GM21526 (cell line): Measurements from ENCODE around the gene ADH1A.
"Not testable (repeated sequence)": the region's sequence is repeated elsewhere in the genome, so short reads cannot be mapped to it uniquely, and the experiment has no call there.

Source experiments
- ATAC-seq: cut with Tn5 transposase; IDR thresholded peaks from one replicate; pipeline ENCODE4 v1.9.1; 2021; ENCODE audit warnings: moderate library complexity; ENCODE audit not compliant: unreplicated experiment, low FRiP score

The ADH1A gene

GRCh38 chr4:99282731-99283130 is 8.1 kb downstream of the ADH1A start:
- ATAC-seq: no peak

DNA sequence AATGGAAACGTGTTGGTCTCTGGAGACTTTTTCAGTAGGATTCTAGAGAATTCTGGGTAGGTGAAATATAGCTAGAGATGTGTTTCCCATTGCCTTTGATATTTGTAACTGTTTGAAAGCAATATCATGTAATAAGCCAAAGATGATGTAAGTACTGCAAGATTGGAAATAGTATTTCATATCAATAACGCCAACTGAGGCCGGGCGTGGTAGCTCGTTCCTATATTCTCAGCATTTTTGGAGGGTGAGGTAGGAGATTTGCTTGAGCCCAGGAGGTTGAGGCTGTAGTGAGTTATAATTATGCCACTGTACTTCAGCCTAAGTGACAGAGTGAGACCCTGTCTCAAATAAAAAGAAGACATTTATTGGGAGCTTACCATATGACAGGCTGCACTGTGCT is 9.5 kb downstream of the ADH1A start:
- no peak for ATAC-seq

- no peak for ATAC-seq
Measured at GRCh38 chr4:99276417-99276816, 14.4 kb downstream of the ADH1A start.

DNA sequence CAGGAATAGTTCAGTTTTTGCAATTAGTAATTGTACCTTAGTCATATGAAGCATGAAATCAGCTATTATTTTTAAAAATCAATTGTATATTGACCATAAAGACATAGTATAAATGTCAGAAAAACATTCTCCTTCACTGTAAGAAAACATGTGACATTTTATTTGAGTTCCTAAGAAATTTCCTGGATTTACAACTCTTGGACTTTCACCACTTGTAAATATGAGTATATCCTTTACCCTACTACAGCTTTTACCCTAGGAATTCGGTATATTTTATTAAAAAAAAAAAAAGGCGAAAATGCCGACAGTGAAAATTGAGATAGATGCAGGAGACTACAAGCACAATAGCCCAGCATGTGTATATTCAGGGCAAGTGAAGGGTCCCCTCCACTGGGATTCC is 14.9 kb downstream of the ADH1A start:
- no peak for ATAC-seq

- ATAC-seq: no peak
Measured at GRCh38 chr4:99275050-99275449, 15.7 kb downstream of the ADH1A start.

DNA sequence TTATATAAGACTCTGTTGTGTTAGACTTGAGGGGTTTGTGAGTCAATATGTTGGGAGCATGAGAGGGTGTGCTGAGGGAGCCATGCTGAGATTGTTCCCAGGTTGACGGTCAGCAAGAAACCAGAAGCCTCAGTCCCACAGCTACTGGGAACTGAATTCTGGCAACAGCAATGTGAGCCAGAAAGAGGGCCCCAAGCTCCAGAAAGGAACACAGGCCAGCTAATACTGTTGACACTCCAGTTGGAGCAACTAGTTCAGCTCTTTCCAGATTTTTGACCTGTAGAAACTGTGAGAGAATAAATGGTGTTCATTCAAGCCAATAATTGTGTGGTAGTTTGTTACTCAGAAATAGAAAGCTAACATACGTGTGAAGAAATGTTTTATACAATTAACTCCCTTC is 17.1 kb downstream of the ADH1A start:
- ATAC-seq: no peak

DNA sequence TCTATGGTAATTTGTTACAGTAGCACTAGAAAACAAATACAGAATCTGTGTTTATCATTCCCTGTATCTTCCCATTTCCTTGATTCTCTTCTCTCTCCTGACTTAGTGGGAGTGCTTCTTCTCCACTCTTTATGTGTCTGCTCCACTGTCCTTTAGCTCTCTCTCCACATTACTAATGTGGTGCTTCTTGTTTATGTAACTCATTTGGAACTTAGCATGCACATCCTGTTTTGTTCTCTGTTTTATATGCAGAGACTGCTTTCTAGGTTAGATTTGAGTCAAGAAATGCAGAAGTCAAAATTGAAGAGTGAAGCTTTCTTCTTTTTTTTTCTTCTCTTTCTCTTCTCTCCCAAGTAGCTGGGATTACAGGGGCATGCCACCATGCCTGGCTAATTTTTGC is 25.9 kb downstream of the ADH1A start:
- ATAC-seq: no peak

DNA sequence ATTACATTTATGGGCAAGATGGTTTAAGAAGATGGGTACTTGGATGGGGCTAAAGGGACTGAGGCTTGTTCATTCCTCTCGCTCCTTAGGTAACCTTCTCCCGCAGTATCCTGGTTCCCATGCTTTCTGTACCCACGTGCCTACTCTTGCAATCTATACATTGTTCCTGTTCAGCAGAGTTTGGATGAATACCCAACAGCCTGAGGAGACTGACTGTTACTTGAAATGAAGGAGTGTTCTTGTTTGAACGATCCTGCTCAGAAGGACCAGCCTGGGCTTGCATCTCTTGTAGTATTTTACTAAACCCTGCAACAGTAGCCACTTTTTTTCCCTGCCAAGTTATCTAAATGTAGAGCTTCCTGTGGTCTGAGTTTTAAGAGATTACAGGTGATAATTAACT is 38.0 kb downstream of the ADH1A start:
- ATAC-seq: no peak

DNA sequence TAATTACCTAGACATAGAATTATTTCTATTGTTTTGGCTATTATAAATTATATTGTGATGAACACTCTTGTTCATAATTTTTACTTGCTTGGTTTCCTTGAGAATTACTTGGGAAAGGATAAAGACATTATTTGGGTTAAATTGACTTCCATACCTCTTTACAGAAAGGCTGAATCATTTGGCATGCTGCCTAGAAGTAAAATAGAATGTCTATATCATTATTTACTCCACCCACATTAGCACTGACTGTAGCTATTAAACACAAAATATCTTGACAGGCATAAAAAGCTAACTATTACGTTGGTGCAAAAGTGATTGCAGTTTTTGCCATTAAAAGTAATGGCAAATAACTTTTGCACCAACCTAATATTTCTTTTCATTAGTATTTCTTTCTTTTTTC is 42.1 kb downstream of the ADH1A start:
- ATAC-seq: no peak

DNA sequence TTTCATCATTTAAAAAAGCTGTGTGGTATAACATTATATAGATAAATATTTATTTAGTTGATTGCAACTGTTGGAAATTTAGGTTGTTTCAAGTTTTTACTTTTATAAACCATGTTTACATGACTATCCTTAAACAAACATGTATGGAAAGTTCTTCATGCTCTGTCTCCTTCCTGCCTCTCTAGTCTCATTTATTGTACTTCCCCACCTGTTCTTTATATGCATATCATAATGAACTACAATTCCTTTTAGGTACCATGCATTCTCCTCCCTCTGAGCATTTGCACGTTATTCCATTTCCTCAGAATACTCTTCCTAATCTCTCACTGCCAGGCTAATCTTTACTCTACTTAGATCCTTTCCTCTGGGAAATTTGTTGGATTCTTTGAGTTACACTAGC is 54.8 kb downstream of the ADH1A start:
- ATAC-seq: no peak

- ATAC-seq: no peak
Measured at GRCh38 chr4:99234331-99235010, 56.3 kb downstream of the ADH1A start.

GRCh38 chr4:99233397-99233796 is 57.4 kb downstream of the ADH1A start:
- ATAC-seq: not testable (repeated sequence)

GRCh38 chr4:99228706-99229105 is 62.1 kb downstream of the ADH1A start:
- not testable (repeated sequence) for ATAC-seq

GRCh38 chr4:99227646-99228045 is 63.1 kb downstream of the ADH1A start:
- not testable (repeated sequence) for ATAC-seq
